Neural crest cell (in vitro differentiated cells): Measurements from ENCODE around the gene IMPA2. TPM values are rescaled to one million over a fixed set of nuclear protein-coding genes. Genes with fewer than 3 reads are reported as not detected.

Experiments
- DNase-seq: peaks from one replicate; pipeline ENCODE4 v3.0.0; 2021; ENCODE audit warnings: low read depth, mixed read lengths, low spot score
- H3K27ac Mint-ChIP-seq: one replicate; pipeline ENCODE4 v1.8.0; 2021; ENCODE audit warnings: mild to moderate bottlenecking, mixed read lengths; ENCODE audit not compliant: unreplicated experiment
- H3K27me3 Mint-ChIP-seq: 2 replicates; pipeline ENCODE4 v1.8.0; 2021; ENCODE audit warnings: low read depth, mild to moderate bottlenecking, mixed read lengths
- H3K36me3 Mint-ChIP-seq: 2 replicates; pipeline ENCODE4 v1.8.0; 2021; ENCODE audit warnings: low read depth, mild to moderate bottlenecking, mixed read lengths
- H3K4me1 Mint-ChIP-seq: 2 replicates; pipeline ENCODE4 v1.8.0; 2021; ENCODE audit warnings: mixed read lengths
- H3K4me3 Mint-ChIP-seq: one replicate; pipeline ENCODE4 v1.8.0; 2021; ENCODE audit warnings: mild to moderate bottlenecking, mixed read lengths
- H3K9me3 Mint-ChIP-seq: 2 replicates; pipeline ENCODE4 v1.8.0; 2021; ENCODE audit warnings: mixed read lengths
- total RNA-seq: library from RNA; stranded (reverse); gene quantifications from 2 replicates; pipeline ENCODE4 v1.2.1, GENCODE V29; 2021
- TF ChIP-seq, protein P1 (sequence below): fragments of 200-600 bp; sonication (generic); conservative IDR thresholded peaks from 2 replicates; pipeline ENCODE4 v1.5.0; 2021; ENCODE audit warnings: antibody characterized with exemption, mild to moderate bottlenecking

The IMPA2 gene
- total RNA-seq, 1 donor from 2014 or later, result 51.3 TPM

GRCh38 chr18:11948852-11949523 is 32.3 kb upstream of the IMPA2 start:
- H3K36me3 Mint-ChIP-seq, result no peaks in the 10 kb centered on the region
- no peak overlapping the region for H3K4me3 Mint-ChIP-seq
- peaks cover 11% of the 10 kb centered on the region for H3K4me1 Mint-ChIP-seq
- no peaks in the 10 kb centered on the region for H3K27me3 Mint-ChIP-seq
- H3K9me3 Mint-ChIP-seq, result no peaks in the 10 kb centered on the region
- TF ChIP-seq, protein P1, sequence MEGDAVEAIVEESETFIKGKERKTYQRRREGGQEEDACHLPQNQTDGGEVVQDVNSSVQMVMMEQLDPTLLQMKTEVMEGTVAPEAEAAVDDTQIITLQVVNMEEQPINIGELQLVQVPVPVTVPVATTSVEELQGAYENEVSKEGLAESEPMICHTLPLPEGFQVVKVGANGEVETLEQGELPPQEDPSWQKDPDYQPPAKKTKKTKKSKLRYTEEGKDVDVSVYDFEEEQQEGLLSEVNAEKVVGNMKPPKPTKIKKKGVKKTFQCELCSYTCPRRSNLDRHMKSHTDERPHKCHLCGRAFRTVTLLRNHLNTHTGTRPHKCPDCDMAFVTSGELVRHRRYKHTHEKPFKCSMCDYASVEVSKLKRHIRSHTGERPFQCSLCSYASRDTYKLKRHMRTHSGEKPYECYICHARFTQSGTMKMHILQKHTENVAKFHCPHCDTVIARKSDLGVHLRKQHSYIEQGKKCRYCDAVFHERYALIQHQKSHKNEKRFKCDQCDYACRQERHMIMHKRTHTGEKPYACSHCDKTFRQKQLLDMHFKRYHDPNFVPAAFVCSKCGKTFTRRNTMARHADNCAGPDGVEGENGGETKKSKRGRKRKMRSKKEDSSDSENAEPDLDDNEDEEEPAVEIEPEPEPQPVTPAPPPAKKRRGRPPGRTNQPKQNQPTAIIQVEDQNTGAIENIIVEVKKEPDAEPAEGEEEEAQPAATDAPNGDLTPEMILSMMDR, result no peak
- DNase-seq, result no peak
- H3K27ac Mint-ChIP-seq, result no peak overlapping the region

DNA sequence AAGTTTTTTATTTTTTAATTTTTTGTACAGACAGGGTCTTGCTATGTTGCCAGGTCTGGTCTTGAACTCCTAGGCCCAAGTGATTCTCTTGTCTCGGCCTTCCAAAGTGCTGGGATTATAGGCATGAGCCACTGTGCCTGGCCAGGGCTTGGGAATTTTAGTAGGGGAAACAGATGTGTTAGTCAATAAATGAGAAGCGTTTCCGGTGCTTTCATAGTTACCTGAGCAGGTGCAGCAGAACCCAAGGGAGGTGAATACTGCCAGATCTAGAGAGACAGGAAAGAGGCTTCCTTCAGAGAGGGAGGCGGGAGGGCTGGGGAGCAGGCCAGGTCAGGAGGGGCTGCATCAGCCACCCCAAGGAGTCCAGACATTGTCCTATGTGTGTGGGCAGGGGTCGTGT is 30.5 kb upstream of the IMPA2 start:
- TF ChIP-seq, protein P1, result no peak
- Mint-ChIP-seq H3K4me3 (no peak overlapping the region), H3K4me1 (peaks cover 16% of the 10 kb centered on the region), H3K27ac (no peak overlapping the region), H3K36me3 (no peaks in the 10 kb centered on the region), H3K9me3 (no peaks in the 10 kb centered on the region), H3K27me3 (no peaks in the 10 kb centered on the region)
- no peak for DNase-seq

GRCh38 chr18:11951390-11951851 is 29.9 kb upstream of the IMPA2 start:
- Mint-ChIP-seq H3K4me3 (no peak overlapping the region), H3K36me3 (no peaks in the 10 kb centered on the region), H3K27me3 (no peaks in the 10 kb centered on the region), H3K27ac (no peak overlapping the region), H3K4me1 (peaks cover 14% of the 10 kb centered on the region), H3K9me3 (no peaks in the 10 kb centered on the region)
- TF ChIP-seq, protein P1, result no peak
- DNase-seq, result no peak

GRCh38 chr18:11953113-11953512 is 28.2 kb upstream of the IMPA2 start:
- Mint-ChIP-seq H3K27me3 (no peaks in the 10 kb centered on the region), H3K36me3 (no peaks in the 10 kb centered on the region), H3K4me1 (peaks cover 16% of the 10 kb centered on the region), H3K27ac (no peak overlapping the region), H3K4me3 (no peak overlapping the region), H3K9me3 (no peaks in the 10 kb centered on the region)
- TF ChIP-seq, protein P1, result no peak
- no peak for DNase-seq

DNA sequence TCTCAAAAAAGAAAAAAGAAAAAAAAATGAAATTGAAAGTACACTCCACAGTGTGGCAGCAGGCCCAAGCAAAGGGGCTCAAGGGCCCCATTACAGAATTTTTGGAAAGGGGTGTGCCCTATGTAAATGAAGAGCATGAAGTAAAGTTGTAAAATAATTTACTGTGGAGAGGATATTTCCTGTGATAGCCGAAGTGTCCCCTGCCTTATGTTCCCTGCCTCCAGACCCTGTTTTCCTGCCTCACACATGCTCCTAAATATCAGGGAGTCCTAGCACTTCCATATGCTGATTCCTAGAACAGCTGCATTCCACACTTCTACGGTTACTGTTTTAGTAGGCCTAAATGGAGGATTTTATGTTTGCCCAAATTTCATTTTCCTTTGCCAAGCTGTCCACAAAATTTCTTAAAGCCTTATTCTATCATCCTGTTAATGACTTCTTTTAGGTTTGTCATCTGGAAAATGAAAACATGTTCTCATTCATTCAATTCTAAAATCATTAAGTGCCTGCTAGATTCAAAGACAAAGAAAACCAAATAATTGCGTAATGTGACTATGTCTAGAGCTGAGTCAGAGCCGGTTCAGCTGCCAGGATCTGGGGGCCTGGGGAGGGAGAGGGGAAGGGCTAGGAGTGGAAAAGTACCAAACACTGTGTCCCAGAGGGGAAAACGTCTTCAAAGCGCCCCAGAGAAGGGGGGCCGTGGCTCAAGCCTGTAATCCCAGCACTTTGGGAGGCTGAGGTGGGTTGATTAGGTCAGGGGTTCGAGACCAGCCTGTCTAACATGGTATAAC is 25.9 kb upstream of the IMPA2 start:
- Mint-ChIP-seq H3K4me3 (no peak overlapping the region), H3K4me1 (peaks cover 19% of the 10 kb centered on the region), H3K27ac (no peak overlapping the region), H3K9me3 (no peaks in the 10 kb centered on the region), H3K36me3 (no peaks in the 10 kb centered on the region), H3K27me3 (no peaks in the 10 kb centered on the region)
- no peak for DNase-seq
- TF ChIP-seq, protein P1, result no peak
